Renal cortex interstitium (tissue), 11 donors: Measurements from ENCODE around the gene KBTBD8. TPM values are rescaled to one million over a fixed set of nuclear protein-coding genes. Genes with fewer than 3 reads are reported as not detected.

Experiments used
- DNase-seq, 11 donors: peaks; one replicate each; pipeline ENCODE4 v3.0.0-alpha.2; 2013; ENCODE audit warnings: low read depth in 9 of 11, low spot score in 4 of 11; ENCODE audit errors: extremely low read depth in 1 of 11
- polyA plus RNA-seq, 3 donors: library from polyadenylated mRNA; unstranded; fragments of 120-200 nt; gene quantifications; one replicate each; pipeline ENCODE4 v1.2.1, GENCODE V29; 2013; ENCODE audit not compliant: insufficient read length in 3 of 3

Gene KBTBD8
- polyA plus RNA-seq, 3 donors, result 0.92 to 2.0 (median 0.96) TPM

DNA sequence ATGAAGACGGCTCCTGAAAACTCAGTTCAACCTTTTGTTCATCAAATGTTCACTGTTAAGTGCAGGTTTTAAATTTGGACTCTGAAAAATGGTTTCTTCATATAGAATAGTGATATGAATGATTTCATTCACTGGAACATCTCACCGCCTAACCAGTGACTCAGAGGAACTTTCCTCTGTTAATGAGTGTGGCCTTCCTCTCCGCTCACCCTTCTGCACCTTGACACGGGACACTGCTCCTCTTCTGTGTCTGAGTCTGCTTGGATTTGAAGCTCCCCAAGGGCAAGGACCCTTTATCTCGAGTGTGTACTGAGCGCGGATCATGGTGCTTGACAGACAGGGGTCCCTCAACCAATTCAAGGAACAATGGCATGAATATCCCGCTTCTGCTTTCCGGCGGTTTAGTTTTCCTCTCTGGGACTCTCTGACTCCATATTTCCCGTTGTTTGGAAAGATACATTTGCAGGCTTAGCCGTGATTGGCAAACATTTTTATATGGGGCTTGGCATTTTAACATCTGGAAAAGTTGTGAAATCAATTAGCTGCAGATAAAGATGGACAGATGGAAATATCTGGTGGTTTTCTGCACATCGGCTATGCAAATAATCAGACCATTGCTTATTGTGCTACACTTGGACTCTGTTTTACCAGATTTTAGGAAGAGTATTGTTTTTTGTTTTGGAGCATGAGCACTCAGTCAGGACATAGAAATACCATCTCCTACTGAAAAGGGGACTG is 20.9 kb downstream of the KBTBD8 start:
- no peak for DNase-seq

DNA sequence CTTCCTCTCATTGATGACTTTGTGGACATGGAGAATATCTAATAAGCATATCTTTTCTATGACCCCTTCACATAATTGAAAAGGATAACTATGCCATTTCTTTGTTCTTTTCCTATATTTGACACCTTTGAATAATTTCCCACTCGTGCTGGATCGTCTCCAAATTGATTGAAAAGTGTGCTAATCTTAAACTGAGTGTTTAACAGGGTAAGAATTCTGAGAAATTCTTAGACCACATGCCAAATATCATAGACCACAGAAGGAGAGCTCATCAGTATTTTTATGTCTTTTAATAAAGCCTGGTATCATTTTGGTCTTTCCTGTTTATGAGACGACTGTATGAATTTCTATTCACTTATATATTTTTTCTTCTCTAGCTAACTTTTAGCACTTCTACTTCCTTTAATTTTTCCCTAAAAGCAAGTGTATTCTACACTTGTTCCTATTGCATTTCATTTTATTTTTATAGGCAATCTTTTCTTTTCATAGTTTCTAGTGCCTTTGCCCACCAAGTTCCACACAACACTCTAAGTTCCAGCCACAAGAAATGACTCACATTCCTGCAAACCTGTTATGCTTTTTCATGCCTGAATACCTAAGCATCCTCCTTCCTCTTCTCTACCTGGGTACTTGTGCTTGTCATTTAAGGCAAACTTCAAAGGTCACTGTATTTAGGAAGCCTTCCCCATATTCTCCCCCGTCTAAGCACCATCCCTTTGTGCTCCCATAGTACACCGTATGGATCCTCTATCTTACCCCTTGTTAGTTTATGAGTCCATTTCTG is 30.1 kb downstream of the KBTBD8 start:
- no peak for DNase-seq

DNA sequence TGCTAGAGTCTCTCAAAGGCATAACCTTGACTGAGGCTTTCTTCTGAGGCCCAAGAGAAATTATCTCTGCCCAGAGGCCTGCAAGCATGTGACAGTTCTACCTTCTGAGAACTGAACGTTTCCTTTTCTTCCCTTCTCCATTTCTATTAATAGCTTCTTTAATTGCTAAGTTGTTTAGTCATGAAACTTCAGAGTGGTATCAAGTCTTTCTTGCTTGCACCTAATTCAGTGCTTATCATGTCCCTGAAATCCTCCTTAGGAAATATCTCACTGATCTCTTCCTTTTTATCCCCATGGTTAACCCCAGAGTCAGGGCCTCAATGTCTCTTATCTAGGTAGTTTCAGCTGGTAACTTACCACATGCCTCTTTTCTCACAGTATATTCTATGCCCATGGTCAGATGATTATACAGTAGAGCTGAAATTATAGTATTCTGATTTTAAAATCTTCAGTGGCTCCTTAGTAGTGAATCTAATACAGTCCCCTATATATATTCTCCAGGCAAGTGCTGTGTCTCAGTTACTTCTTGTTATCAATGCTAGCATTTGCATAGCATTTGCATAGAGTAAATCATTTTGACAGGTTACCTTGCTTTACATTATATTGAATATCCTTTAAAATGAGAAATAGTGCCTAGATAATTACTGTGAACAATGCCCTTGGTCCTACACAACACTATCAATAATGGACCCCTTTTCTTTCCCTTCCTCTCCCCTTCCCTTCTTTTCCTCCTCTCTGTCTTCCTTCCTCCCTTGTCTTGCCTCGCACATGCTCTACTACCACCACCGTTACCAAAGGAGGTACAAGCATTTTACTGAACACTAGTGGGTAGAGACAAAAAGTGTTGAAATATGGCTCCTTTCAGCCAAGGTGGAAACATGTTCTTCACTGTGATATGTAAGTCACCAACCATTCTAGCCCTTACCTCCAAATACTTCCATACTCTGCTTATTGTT is 33.0 kb downstream of the KBTBD8 start:
- DNase-seq, result no peak

DNA sequence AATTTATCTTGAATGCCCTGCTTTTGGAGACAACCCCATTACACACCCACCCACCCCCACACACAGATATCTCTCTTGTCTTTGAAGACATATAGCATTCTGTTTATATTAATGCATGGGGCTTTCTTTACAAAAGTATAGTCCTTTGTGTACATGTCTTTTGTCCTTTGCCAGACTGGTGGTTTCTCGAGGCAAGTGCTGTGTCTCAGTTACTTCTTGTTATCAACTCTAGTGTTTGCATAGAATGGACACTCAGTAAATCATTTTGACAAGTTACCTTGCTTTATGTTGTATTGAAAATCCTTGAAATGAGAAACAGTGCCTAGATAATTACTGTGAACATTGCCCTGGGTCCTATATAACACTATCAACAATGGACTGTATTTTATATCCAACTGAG is 33.9 kb downstream of the KBTBD8 start:
- no peak for DNase-seq

DNA sequence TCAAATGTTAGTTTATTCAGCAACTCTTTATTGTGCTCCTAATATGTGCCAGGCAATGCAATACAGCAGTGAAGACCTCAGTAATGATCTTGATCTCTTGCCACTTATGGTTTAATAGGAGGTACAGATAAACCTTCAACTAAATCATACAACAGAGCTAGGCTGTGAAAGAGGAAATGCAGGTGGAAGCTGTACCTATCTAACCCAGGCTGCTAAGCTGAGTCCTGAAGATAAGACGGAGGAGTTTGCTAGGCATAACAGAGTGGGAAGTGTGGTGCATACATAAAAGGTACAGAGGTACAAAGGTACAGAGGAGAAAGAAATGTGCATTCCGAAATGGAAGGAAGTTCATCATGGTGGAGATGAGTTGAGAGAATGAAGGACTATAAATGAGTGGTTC is 35.0 kb downstream of the KBTBD8 start:
- DNase-seq, result no peak

DNA sequence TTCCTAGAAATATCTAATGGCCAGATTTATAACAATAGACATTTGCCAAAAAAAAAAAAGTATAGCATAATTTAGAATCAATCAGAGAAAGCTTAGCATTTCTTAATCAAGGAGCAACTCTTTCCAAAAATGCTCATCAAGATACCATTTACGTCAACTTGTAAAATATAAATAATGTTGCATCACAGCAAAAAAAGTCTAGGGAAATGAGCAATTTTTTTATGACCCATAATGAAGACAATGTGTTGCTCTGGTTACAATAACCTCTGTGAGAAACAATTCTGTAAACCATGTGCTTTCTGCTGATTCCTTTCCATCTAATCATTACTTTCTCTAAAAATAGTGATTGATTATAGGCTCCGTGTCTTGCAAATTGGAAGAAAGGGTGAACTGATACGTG is 36.3 kb downstream of the KBTBD8 start:
- DNase-seq, result no peak

DNA sequence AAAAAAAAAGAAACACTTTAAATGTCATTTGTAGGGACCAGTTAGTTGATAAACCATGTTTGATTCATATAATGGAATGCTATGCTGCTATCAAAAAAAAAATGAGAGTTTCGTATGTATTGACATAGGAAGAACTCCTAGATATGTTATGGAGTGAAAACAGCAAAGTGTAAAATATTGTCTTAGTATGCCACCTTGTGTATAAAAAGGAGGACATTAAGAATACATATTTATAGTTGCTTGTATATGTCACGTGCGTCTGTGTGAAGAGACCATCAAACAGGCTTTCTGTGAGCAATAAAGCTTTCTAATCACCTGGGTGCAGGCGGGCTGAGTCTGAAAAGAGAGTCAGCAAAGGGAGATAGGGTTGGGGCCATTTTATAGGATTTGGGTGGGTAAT is 39.5 kb downstream of the KBTBD8 start:
- DNase-seq, result no peak

DNA sequence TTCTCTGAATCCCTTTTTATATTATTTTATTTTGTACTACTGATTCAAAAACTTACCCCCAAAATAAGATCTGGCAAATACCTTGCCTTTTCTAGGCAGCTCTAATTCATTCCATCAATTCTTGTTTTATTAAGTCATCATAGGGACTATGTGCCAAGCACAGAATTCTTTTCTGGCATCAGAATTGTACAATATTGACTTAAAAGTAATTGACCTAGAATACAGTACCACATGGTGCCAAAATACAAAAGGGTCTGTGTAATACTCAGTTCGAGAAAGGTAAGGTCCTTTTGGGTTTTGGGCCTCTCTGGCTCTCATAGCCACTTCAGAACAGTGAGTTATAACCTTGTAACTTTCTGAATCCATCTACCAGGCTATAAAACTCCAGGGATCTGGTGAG is 46.2 kb downstream of the KBTBD8 start:
- no peak for DNase-seq

DNA sequence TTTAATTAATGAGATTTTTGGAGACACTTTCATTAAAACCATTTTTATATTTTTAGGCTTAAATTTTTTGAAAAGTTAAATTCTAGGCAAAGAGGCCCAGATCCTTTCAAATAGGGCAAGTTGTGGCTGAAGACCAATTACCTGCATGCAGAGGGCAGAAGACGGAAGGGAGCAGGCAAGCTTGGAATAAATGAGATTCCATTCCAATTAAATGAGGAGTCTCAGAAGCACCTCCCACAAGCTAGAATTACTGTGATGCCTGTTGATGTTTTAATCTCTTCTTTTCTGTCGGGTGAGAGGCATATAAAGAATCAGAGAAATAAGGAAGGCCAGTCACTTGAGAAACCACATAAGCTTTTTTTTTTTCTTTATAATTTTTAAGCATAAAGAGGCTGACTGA is 46.8 kb downstream of the KBTBD8 start:
- peak in 1 of 11 donors; percentile 8 for DNase-seq

DNA sequence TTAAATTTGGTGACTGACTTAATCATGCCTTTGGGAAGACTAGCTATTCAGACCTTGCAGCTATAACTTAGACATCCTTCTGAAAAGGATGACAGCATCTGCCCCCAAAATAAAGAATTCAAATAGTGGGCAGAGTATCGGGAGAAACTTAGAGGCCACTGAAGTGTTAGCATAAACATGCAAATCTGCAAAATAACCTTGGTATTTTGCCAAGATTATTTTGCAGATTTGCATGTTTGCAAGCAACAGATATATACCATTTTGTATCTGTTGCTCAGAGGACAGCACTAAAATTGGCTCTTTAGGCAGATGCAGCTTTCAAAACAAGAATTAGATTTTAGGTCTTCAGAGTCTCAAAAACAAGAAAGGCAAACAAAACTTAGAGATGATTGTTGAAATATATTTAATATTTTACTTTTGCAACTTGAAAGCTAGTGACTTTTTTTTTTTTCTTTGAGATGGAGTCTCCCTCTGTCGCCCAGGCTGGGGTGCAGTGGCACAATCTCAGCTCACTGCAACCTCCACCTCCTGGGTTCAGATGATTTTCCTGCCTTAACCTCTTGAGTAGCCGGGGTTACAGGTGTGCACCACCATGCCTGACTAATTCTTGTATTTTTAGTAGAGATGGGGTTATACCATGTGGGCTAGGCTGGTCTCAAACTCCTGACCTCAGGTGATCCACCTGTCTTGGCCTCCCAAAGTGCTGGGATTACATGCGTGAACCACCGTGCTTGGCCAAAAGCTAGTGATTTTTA is 47.8 kb downstream of the KBTBD8 start:
- no peak for DNase-seq

DNA sequence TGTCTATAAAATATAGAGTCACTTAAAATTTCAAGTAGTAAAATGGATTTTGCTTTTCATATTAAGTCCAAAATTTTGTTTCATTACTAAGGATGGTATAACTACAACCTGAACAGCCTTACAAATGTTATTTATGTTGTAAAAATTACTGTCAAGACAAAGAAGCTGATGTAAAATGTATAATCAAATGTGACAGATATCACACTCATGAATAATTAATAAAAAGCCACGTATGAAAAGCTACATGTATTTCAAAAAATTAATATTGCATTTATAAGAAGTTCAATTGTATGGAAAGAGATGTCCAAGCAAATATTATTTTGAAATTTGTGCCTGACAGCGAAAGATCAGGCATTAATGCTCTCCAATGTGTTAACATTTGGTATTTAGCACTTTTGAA is 48.9 kb downstream of the KBTBD8 start:
- DNase-seq, result no peak

DNA sequence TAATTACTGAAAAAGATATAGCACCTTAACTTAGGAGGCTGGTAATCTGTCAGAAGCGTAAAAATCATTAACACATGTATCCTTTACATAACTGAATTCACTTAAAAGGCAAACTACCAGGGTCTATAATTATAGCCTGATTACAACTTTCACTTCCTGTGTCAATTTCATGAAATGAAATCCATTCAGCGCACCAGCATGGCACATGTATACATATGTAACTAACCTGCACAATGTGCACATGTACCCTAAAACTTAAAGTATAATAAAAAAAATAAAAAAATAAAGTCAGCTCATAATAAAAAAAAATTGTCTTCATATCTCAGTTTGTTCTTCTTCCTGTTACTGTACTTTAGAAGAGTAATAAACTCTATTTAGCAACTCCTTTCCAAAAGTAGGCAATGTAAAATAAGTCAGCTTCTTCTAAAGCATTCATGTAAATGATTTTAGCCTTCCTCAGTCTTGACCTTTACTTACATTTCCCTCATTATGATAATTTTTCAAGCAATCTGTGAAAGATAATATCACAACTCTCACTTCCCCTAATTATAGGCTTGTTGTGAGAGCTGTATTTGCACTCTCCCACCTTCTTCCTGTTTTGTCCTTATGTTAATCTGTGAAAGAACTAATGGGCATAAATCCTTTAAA is 50.1 kb downstream of the KBTBD8 start:
- DNase-seq, result no peak

DNA sequence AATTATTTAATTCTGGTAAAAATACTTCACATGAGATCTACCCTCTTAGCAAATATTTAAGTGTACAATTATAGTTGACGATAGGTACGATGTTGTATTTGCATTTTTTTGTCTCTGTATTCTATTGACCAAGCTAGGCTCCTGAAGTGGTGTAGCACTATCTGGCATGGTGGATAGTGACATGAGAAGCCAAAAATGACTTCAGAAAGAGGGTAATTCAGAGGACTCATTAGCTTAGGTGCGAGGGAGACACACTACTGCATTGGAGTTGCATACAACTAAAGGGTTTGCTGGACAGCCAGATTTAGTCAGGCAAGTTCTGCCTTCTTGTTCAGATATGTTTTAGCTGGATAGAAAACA is 50.6 kb downstream of the KBTBD8 start:
- DNase-seq, result no peak

DNA sequence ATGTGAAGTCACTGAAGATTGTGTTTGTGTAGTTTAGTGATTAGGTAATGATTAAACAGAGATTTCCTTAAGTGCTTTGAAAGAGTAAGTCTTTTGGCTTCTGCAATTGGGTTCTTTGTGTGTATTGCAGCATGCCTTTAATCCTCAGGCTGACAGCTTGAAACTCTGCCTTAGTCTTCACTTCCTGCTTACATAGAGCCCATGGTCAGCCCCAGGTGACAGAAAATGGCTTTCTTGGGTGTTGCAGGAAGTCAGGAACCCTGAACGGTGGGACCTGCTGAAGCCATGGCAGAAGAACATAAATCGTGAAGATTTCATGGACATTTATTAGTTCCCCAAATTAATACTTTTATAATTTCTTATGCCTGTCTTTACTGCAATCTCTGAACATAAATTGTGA is 61.3 kb downstream of the KBTBD8 start:
- DNase-seq, result no peak
